SH-SY5Y (cell line): ENCODE measurements around the gene ESR2.
A peak's percentile ranks its signal among the peaks of the same experiment; 100 is the strongest.

Experiments used
- GATA2 ChIP-seq: IDR thresholded peaks from 2 replicates; pipeline ENCODE4 v1.6.1; 2011; ENCODE audit warnings: mild to moderate bottlenecking, low read depth, low read length
- GATA3 ChIP-seq: IDR thresholded peaks from 2 replicates; pipeline ENCODE4 v1.6.1; 2011; ENCODE audit warnings: low read depth, mild to moderate bottlenecking, low read length, moderate library complexity

ESR2 gene

GRCh38 chr14:64218344-64219240 is 75.6 kb downstream of the ESR2 start:
- no peak for TF ChIP-seq GATA3
- TF ChIP-seq GATA2: no peak

DNA sequence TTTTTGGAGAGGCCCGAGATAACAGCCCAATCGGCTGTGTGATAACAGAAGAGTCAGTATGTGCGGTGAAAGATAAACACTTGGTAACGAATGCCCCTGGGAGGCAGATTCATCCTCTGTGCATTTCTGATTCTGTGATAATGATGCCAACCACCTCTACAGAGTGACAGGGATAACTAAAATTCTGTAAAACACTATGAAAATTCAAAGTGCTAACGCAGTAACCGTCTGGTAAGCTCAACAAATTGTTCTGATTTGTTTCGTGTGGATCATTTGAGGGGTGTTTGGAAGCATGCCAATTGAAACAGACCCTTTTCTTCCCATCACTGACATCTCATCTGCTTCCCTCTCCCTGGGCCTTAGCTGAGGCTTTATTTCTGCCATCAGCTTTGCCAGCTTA is 76.3 kb downstream of the ESR2 start:
- TF ChIP-seq GATA3 (peak; percentile 67; the same call in 1 of the 2 replicates), GATA2 (peak; percentile 77)

DNA sequence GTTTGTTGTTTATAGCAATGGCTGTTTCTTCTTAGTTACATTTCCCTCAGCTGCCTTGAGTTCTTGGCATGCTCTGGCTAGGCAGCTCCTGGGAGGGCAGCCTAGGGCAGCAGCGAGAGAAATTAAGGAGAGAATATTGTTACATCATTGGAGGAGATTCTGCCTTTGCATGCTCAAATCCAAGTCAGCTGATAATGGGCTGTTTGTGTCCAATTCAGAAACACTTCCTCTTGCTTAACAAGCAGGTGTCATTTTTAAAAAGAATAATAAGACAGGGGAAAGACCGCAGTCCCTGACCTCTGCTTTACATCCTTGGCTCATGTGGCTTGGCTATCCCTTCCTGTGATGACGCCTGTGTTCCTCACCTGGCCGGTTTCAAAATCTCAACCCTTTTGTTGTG is 76.9 kb downstream of the ESR2 start:
- TF ChIP-seq GATA3: no peak
- TF ChIP-seq GATA2: no peak

DNA sequence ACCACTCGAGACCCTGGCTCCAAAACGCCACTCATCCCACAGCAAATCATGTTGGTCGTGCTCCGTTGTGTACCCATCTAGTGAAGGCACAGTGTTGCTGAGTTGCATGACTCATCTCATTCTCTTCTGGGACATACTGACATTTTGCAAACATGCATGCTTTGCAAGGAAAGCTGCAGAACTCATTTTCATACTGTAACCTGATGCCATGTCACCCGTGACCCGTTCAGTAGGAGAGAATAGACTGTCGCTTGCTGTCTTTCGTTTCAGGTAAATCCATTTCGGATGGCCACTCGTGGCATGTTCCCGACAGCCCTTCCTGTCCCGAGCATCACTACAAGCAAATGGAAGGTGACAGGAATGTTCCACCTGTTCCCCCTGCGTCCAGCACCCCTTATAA is 78.2 kb downstream of the ESR2 start:
- TF ChIP-seq GATA2: no peak
- TF ChIP-seq GATA3: no peak

DNA sequence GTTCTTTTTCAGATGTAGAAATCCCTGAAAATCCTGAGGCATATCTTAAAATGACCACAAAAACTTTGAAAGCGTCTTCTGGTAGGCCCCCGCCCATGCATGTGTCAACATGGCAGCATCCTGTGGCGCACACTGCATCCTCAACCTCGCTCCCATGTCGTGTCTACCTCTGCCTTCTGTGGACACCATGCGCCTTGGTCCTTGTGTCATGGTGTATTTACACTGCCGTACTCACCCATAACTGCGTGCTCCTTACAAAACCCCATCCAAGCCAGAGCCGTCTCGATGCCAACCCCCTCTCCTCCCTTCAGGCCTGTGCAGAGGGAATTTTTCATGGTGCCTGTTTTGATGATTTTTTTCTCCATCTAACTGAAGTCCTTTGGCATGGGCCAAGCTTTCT is 78.9 kb downstream of the ESR2 start:
- no peak for TF ChIP-seq GATA3
- TF ChIP-seq GATA2: no peak

GRCh38 chr14:64213853-64214570 is 80.2 kb downstream of the ESR2 start:
- TF ChIP-seq GATA2 (no peak), GATA3 (no peak)

DNA sequence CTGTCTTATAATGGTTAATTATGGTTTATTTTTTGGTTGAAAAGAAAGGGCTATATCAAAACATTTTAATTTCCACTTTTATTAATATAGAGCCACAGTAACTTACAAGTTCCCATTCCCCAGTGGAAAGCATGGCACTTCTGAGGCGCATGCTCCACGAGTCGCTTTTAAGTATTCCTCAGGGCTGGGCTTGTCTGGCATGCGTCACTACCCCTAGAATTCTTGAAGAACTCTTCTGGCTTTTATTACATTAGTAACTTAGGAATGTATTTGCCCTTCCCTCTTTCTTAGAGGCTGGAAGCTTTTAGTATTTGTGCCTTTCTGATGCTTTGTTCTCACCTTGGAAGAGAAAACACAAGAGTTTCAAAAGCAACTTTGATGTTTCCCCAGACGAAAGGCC is 81.1 kb downstream of the ESR2 start:
- TF ChIP-seq GATA2: no peak
- TF ChIP-seq GATA3: no peak

- TF ChIP-seq GATA2 (no peak), GATA3 (no peak)
These were observed 81.5 kb downstream of the ESR2 start for GRCh38 chr14:64212666-64213065.

GRCh38 chr14:64210216-64210615 is 84.0 kb downstream of the ESR2 start:
- no peak for TF ChIP-seq GATA2
- no peak for TF ChIP-seq GATA3

GRCh38 chr14:64209444-64210131 is 84.6 kb downstream of the ESR2 start:
- TF ChIP-seq GATA3 (no peak), GATA2 (no peak)

DNA sequence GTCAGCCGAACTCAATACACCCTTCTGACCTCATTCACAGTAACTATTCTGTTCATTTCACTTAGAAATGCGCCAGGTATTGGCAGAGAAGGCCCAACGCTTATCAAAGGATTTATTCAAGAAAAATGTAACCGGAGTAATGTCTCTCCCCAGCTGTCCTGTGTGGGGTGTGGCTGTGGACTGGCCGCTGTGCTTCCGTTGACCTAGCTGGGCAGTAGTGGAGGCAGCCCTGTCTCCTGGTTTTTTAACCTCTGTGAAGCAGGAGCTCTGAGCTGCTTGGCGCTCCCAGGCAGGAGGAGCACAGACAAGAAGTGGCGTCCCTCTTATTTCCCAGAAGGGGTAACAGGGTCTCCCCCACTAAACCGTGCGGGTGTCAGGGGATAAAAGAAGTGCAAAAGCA is 85.2 kb downstream of the ESR2 start:
- TF ChIP-seq GATA2: no peak
- TF ChIP-seq GATA3: no peak

DNA sequence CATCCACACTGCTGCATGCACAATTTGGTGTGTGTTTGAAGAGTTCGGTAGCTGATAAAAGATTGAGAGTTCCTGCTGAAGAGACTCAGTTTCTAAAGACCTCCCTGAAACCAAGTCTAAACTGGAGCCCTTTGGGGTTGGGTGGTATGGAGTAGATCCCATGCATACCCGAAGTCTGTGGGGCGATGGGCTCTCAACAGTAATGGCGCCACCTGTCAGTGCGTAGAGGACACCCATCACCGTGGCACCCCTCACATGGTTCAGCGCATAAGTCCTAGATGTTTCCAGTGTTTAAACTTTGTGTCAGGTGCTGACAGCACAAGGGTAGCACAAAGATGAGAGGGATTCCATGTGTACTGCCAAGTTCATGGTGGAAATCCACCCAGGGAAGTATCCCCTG is 85.9 kb downstream of the ESR2 start:
- TF ChIP-seq GATA2 (no peak), GATA3 (no peak)

- TF ChIP-seq GATA3: no peak
- TF ChIP-seq GATA2: no peak
These were observed 90.7 kb downstream of the ESR2 start for GRCh38 chr14:64203366-64204006.

DNA sequence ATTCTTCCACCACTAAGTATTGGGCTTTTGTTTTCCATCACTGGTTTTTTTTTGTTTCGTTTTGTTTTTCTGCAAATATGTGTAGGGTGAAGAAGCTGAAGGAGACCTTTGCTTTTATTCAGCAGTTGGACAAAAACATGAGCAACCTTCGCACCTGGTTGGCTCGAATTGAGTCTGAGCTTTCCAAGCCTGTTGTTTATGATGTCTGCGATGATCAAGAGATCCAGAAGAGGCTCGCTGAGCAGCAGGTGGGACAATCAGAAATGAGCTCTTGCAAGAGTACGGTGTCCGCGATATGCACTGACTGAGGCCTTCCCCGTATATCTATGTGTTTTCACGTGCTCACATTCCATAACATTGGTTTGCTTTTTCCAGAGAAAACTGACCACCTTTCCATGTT is 91.5 kb downstream of the ESR2 start:
- no peak for TF ChIP-seq GATA3
- no peak for TF ChIP-seq GATA2
